GDM1 (cell line): ENCODE measurements around the gene RASGRF2.
"Not testable (repeated sequence)": the region's sequence is repeated elsewhere in the genome, so short reads cannot be mapped to it uniquely, and the experiment has no call there.

Source experiments
- DNase-seq: peaks from one replicate; lab custom pipeline; 2025; lab: John Stamatoyannopoulos, UW

Gene RASGRF2

DNA sequence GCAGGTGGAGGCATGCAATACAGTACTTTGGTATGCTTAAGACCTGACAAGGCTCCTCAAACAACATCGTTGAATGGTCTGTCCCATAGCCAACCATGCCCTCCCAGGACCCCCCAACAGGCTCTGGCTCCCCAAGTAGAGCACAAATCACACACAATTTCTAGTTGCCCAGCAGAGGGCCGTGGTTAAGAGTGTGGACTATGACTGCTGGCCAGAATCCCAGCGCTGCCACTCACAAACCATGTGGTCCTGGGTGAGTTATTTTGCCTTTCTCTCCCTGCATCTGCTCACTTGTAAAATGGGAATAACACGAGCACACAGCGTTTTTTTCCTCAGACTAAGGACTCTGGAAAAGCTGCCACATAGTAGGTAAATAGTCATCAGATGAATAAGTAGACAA is 279.4 kb downstream of the RASGRF2 start:
- DNase-seq: no peak

GRCh38 chr5:81241001-81241400 is 280.8 kb downstream of the RASGRF2 start:
- DNase-seq: no peak

- DNase-seq: no peak
These were observed 281.9 kb downstream of the RASGRF2 start for GRCh38 chr5:81241961-81242648.

DNA sequence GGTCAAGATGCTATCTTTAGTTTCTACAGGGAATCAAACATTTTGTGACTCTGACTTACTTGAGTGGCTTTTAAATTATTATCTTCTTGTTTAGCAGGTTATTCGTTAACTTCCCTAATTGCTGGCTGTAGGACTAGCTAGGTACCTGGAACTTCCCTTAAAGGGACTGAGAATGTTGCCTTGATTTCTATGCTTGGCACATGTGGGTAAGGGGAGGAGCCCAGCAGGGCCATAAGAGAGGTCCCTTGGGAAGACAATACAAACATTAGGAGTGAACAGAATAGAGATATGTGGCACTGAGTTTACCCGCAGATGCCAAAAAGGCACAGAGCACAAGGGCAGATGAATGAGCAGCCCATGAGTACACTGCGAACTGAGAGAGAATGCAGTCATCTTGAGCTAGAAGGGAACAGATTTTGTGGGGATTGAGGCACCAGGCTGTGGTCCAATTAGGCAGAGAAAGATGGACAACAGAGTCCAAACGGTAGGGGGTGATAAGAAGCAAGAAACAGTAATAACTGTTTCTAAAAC is 282.8 kb downstream of the RASGRF2 start:
- DNase-seq: no peak

- DNase-seq: no peak
These were observed 284.3 kb downstream of the RASGRF2 start for GRCh38 chr5:81244451-81244850.

- no peak for DNase-seq
These were observed 285.7 kb downstream of the RASGRF2 start for GRCh38 chr5:81245871-81246235.

DNA sequence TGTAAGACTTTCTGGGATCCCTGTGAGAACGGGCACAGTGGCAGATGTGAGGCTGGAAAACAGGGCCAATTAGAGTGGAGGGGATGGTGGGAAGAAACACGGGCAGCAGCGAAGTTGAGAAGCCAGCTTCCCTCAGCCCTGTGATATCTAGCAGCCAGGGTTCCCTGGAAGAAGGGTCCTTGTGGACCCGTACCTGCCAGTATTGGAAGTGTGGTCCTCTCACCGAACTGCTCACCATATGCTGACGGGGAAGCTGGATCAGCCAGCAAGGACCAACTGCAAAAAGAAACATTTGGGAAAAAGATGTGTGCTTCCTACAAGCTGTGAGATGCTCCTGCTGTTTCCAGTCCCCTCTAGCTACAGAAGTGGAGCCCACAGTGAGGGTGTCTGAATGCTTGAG is 286.5 kb downstream of the RASGRF2 start:
- no peak for DNase-seq

GRCh38 chr5:81247441-81247972 is 287.3 kb downstream of the RASGRF2 start:
- DNase-seq: no peak

DNA sequence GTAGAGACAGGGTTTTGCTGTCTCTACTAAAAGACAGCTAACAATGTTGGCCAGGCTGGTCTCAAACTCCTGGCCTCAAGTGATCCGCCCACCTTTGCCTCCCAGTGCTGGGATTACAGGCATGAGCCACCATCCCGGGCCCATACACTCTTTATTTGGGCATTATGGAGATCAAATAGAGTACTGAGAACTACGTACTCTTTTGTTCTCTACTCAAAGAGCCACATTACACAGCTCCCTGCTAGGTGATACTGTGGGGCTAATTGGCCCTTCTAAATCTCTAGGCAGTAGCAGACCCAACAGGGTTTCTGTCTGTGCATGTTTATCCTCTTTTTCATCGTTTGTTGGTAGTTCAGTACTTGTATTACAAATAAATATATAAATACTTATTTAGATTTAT is 289.1 kb downstream of the RASGRF2 start:
- DNase-seq: no peak

DNA sequence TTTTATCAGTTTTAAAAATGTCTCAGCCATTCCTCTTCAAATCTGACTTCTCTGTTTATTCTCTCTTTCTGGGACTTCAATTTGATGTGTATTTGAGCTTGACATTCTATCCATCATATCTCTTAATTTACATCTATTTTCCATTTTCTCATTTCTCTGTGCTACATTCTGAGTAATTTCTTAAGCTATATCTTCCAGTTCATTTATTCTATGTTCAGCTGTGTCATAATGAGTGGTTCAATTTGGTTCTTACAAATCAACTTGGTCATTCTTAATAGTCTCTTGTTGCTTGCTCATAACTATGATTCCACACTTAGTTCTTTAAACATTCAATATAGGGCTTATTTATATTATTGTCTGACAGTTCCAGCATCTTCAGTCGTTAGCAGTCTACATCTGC is 289.8 kb downstream of the RASGRF2 start:
- DNase-seq: no peak

DNA sequence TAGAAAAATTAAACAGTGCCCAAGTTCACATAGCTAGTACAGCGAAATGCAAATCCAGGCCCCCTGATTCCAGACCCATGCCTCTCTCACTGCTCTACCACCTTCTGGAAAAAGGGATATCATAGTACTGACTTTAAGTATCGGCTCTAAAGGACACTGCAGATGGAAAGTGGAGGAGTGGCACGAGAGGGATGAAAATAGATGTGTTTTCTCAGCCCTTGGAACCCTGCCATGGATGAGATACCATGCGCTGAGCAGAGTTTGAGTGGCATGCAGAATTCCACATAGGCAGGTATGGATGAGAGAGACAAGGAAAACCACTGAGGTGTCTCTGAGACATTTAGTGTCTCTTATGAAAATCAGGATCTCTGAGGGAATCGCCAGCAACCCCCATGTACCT is 291.8 kb downstream of the RASGRF2 start:
- DNase-seq: no peak

- no peak for DNase-seq
These were observed 292.7 kb downstream of the RASGRF2 start for GRCh38 chr5:81252904-81253303.

GRCh38 chr5:81253875-81254274 is 293.7 kb downstream of the RASGRF2 start:
- no peak for DNase-seq

DNA sequence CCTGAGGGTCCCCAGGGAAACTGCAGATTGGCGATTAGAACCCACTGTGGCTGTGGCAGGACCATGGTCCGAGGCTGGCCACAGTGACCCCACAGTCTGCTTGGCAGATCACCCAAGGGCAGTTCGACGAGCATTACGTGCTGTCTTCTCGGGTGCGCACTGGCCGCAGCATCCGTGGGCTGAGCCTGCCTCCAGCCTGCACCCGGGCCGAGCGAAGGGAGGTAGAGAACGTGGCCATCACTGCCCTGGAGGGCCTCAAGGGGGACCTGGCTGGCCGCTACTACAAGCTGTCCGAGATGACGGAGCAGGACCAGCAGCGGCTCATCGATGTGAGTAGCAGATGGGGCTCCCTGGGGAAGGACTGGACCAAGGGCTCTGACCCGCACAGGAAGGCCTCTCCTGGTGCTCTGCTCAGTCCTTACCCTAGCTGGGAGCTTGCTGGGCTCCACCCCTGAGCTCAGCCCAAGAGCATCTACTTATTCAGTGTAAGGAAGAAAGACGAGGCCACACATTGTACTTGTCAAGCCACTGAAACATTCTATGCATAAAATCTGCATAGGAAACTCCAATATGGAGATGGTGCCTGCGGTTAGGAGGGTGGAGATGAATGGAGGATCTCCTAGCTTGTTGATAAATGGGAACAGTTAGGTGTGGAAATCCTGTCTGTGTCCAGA is 294.9 kb downstream of the RASGRF2 start:
- DNase-seq: no peak

- DNase-seq: no peak
These were observed 296.6 kb downstream of the RASGRF2 start for GRCh38 chr5:81256766-81257165.

DNA sequence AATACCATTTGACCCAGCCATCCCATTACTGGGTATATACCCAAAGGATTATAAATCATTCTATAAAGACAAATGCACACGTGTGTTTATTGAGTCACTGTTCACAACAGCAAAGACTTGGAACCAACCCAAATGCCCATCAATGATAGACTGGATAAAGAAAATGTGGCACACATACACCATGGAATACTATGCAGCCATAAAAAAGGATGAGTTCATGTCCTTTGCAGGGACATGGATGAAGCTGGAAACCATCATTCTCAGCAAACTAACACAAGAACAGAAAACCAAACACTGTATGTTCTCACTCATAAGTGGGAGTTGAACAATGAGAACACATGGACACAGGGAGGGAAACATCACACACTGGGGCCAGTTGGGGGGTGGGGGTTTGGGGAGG is 302.6 kb downstream of the RASGRF2 start:
- DNase-seq: not testable (repeated sequence)

GRCh38 chr5:81265101-81265500 is 304.9 kb downstream of the RASGRF2 start:
- DNase-seq: no peak

GRCh38 chr5:81268521-81269196 is 308.5 kb downstream of the RASGRF2 start:
- no peak for DNase-seq

- no peak for DNase-seq
These were observed 309.7 kb downstream of the RASGRF2 start for GRCh38 chr5:81269751-81270393.

GRCh38 chr5:81270394-81271027 is 310.3 kb downstream of the RASGRF2 start:
- not testable (repeated sequence) for DNase-seq
